ENCODE measurements around the gene NUP210. TPM values are rescaled to one million over a fixed set of nuclear protein-coding genes. Genes with fewer than 3 reads are reported as not detected.

Gene NUP210
- total and polyA plus RNA-seq, 2 donors (not counting 3 experiments of a cell fraction or from before 2014, with no cell fraction given): 0.14 to 0.84 TPM

DNA sequence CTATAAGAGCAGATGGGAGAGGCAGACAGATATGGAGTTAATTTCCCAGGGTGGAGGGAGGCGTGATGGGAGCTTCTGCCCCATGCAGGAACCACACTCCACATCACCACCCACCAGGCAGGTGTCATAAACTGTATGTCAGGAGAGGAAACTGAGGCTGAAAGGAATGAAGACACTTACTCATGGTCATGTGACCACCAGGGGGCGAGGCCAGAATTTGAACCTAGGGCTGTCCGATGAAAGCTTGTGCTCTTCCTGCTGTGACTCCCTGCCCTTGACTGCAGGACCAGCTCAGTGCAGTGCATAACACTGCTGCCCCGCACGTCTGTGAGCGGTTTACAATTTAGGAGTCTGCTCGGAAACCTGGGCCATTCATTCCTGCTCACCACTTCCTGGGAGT lies 28.8 kb downstream of the NUP210 start:
- Histone ChIP-seq H3K9me3 (replicated peaks; ENCODE audit: control insufficient read depth, insufficient read depth, low read length) (no peaks in the 10 kb centered on the region), H3K36me3 (ENCODE audit: control insufficient read depth in 2 of 2, extremely low read depth in 1 of 2, insufficient read depth in 2 of 2, low read length in 2 of 2) (no peaks in the 10 kb centered on the region), H3K9me1 (replicated peaks; ENCODE audit: control insufficient read depth, extremely low read depth, insufficient read depth, low read length) (no peaks in the 10 kb centered on the region), H4K20me1 (replicated peaks; ENCODE audit: control insufficient read depth, extremely low read depth, insufficient read depth, low read length) (no peaks in the 10 kb centered on the region), H3K4me3 (replicated peaks in 1 of 3; ENCODE audit: insufficient read depth in 1 of 3, low read depth in 1 of 3, low read length in 3 of 3) (no peak overlapping the region), H3K27me3 (ENCODE audit: control insufficient read depth in 2 of 2, insufficient read depth in 2 of 2, low read length in 2 of 2) (no peaks in the 10 kb centered on the region), H3K27ac (ENCODE audit: insufficient read depth, low read depth, low read length) (no peak overlapping the region), H2AFZ (ENCODE audit: low read depth, low read length) (no peak overlapping the region), H3K79me2 (ENCODE audit: control insufficient read depth, insufficient read depth, low read length) (no peaks in the 10 kb centered on the region), H3K9ac (replicated peaks; ENCODE audit: extremely low read depth, insufficient read depth, low read length) (no peak overlapping the region), H3K4me2 (ENCODE audit: insufficient read depth, low read length) (no peak overlapping the region), H3K4me1 (ENCODE audit: control insufficient read depth, extremely low read depth, insufficient read depth, low read length) (no peaks in the 10 kb centered on the region)
- intact Hi-C loops (cut with micrococcal nuclease) (no loop called here), dilution Hi-C loops (cut with MboI; ENCODE audit: extremely low pct_ligation_motif_present, low sequenced_read_pairs) (no loop called here)
- DNase-seq (ENCODE audit: low read depth, low spot score) (no peak), FAIRE-seq (no peak)
- POLR2A ChIA-PET: no interaction called here
- no TSS peak for BruUV-seq (replicated peaks)
- TF ChIP-seq, protein P1, sequence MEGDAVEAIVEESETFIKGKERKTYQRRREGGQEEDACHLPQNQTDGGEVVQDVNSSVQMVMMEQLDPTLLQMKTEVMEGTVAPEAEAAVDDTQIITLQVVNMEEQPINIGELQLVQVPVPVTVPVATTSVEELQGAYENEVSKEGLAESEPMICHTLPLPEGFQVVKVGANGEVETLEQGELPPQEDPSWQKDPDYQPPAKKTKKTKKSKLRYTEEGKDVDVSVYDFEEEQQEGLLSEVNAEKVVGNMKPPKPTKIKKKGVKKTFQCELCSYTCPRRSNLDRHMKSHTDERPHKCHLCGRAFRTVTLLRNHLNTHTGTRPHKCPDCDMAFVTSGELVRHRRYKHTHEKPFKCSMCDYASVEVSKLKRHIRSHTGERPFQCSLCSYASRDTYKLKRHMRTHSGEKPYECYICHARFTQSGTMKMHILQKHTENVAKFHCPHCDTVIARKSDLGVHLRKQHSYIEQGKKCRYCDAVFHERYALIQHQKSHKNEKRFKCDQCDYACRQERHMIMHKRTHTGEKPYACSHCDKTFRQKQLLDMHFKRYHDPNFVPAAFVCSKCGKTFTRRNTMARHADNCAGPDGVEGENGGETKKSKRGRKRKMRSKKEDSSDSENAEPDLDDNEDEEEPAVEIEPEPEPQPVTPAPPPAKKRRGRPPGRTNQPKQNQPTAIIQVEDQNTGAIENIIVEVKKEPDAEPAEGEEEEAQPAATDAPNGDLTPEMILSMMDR (IDR thresholded peaks at IDR 0.05; ENCODE audit: extremely low read depth in 1 of 2, insufficient read depth in 1 of 2, low read depth in 1 of 2, low read length in 2 of 2): peak in 1 of 2 donors; percentile 1
- TF ChIP-seq FOS (IDR thresholded peaks at IDR 0.05; ENCODE audit: borderline replicate concordance, insufficient read depth, low read length) (no peak), GATA2 (IDR thresholded peaks at IDR 0.05; ENCODE audit: insufficient read depth, insufficient read length, low read depth, low read length) (no peak)
- CTCF ChIA-PET: interaction anchor here (1.0 kb wide), 1 partner anchor 61 kb away, joined by 7 read pairs; no protein-coding TSS in a partner anchor

GRCh38 chr3:13389378-13389777 lies 30.7 kb downstream of the NUP210 start:
- Histone ChIP-seq H3K4me3 (replicated peaks in 1 of 3; ENCODE audit: insufficient read depth in 1 of 3, low read depth in 1 of 3, low read length in 3 of 3) (no peak overlapping the region), H2AFZ (ENCODE audit: low read depth, low read length) (no peak overlapping the region), H3K9me1 (replicated peaks; ENCODE audit: control insufficient read depth, extremely low read depth, insufficient read depth, low read length) (no peaks in the 10 kb centered on the region), H3K9me3 (replicated peaks; ENCODE audit: control insufficient read depth, insufficient read depth, low read length) (no peaks in the 10 kb centered on the region), H3K4me2 (ENCODE audit: insufficient read depth, low read length) (no peak overlapping the region), H3K9ac (replicated peaks; ENCODE audit: extremely low read depth, insufficient read depth, low read length) (no peak overlapping the region), H3K27ac (ENCODE audit: insufficient read depth, low read depth, low read length) (no peak overlapping the region), H3K79me2 (ENCODE audit: control insufficient read depth, insufficient read depth, low read length) (no peaks in the 10 kb centered on the region), H3K27me3 (ENCODE audit: control insufficient read depth in 2 of 2, insufficient read depth in 2 of 2, low read length in 2 of 2) (no peaks in the 10 kb centered on the region), H3K36me3 (ENCODE audit: control insufficient read depth in 2 of 2, extremely low read depth in 1 of 2, insufficient read depth in 2 of 2, low read length in 2 of 2) (no peaks in the 10 kb centered on the region), H4K20me1 (replicated peaks; ENCODE audit: control insufficient read depth, extremely low read depth, insufficient read depth, low read length) (no peaks in the 10 kb centered on the region), H3K4me1 (ENCODE audit: control insufficient read depth, extremely low read depth, insufficient read depth, low read length) (no peaks in the 10 kb centered on the region)
- DNase-seq (ENCODE audit: low read depth, low spot score): no peak
- intact Hi-C loops (cut with micrococcal nuclease) (no loop called here), dilution Hi-C loops (cut with MboI; ENCODE audit: extremely low pct_ligation_motif_present, low sequenced_read_pairs) (no loop called here)
- CTCF ChIA-PET: no interaction called here
- BruUV-seq (replicated peaks): no TSS peak
- TF ChIP-seq POLR2AphosphoS5 (IDR thresholded peaks at IDR 0.05; ENCODE audit: insufficient read depth, low read depth, low read length) (no peak), EZH2 (IDR thresholded peaks at IDR 0.05; ENCODE audit: borderline replicate concordance, low read depth, low read length, severe bottlenecking) (no peak), FOS (IDR thresholded peaks at IDR 0.05; ENCODE audit: borderline replicate concordance, insufficient read depth, low read length) (no peak), MYC (IDR thresholded peaks at IDR 0.05; ENCODE audit: low read depth, low read length) (no peak), JUN (IDR thresholded peaks at IDR 0.05; ENCODE audit: borderline replicate concordance, insufficient read depth, insufficient read length, low read depth) (no peak), POLR2A (IDR thresholded peaks at IDR 0.05; ENCODE audit: low read depth, low read length) (no peak), GATA2 (IDR thresholded peaks at IDR 0.05; ENCODE audit: insufficient read depth, insufficient read length, low read depth, low read length) (no peak)
- TF ChIP-seq, protein P2, sequence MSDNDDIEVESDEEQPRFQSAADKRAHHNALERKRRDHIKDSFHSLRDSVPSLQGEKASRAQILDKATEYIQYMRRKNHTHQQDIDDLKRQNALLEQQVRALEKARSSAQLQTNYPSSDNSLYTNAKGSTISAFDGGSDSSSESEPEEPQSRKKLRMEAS (IDR thresholded peaks at IDR 0.05; ENCODE audit: insufficient read depth, insufficient read length): no peak
- TF ChIP-seq, protein P1 (IDR thresholded peaks at IDR 0.05; ENCODE audit: extremely low read depth in 1 of 2, insufficient read depth in 1 of 2, low read depth in 1 of 2, low read length in 2 of 2): no peak
- POLR2A ChIA-PET: no interaction called here
- FAIRE-seq: no peak

Data from endothelial cell of umbilical vein (primary cell).